DMS79 treated with DMSO at 0.1 percent for 48 hours (cell line): ENCODE data around the gene CACFD1.

ENCODE experiments used
- DNase-seq: peaks from one replicate; lab custom pipeline; 2025; lab: John Stamatoyannopoulos, UW

The CACFD1 gene

GRCh38 chr9:133499892-133500270 is 40.1 kb downstream of the CACFD1 start:
- no peak for DNase-seq

- no peak for DNase-seq
Measured at GRCh38 chr9:133502112-133502511, 42.3 kb downstream of the CACFD1 start.

- no peak for DNase-seq
Measured at GRCh38 chr9:133505186-133505830, 45.5 kb downstream of the CACFD1 start.

- no peak for DNase-seq
Measured at GRCh38 chr9:133505901-133506652, 46.3 kb downstream of the CACFD1 start.

- no peak for DNase-seq
Measured at GRCh38 chr9:133506653-133507038, 46.9 kb downstream of the CACFD1 start.

GRCh38 chr9:133507246-133507965 is 47.6 kb downstream of the CACFD1 start:
- no peak for DNase-seq

GRCh38 chr9:133508046-133508445 is 48.3 kb downstream of the CACFD1 start:
- no peak for DNase-seq

GRCh38 chr9:133509179-133510083 is 49.7 kb downstream of the CACFD1 start:
- peak; percentile 83 for DNase-seq

- no peak for DNase-seq
Measured at GRCh38 chr9:133510926-133511505, 51.2 kb downstream of the CACFD1 start.

GRCh38 chr9:133511607-133512006 is 51.8 kb downstream of the CACFD1 start:
- no peak for DNase-seq

GRCh38 chr9:133512253-133513213 is 52.8 kb downstream of the CACFD1 start:
- no peak for DNase-seq

- peak; percentile 64 for DNase-seq
Measured at GRCh38 chr9:133513214-133514100, 53.7 kb downstream of the CACFD1 start.

- DNase-seq, result peak; percentile 79
Measured at GRCh38 chr9:133514460-133515239, 54.9 kb downstream of the CACFD1 start.

- no peak for DNase-seq
Measured at GRCh38 chr9:133515240-133515610, 55.4 kb downstream of the CACFD1 start.

GRCh38 chr9:133515615-133516255 is 56.0 kb downstream of the CACFD1 start:
- DNase-seq, result peak; percentile 55

- DNase-seq, result no peak
Measured at GRCh38 chr9:133516256-133516960, 56.6 kb downstream of the CACFD1 start.

- no peak for DNase-seq
Measured at GRCh38 chr9:133516961-133517350, 57.2 kb downstream of the CACFD1 start.

GRCh38 chr9:133517711-133518110 is 57.9 kb downstream of the CACFD1 start:
- DNase-seq, result no peak
